ENCODE measurements around the gene RSPRY1. TPM values are rescaled to one million over a fixed set of nuclear protein-coding genes. Genes with fewer than 3 reads are reported as not detected.

RSPRY1 gene
- total RNA-seq, 1 experiment from 2014 or later: 24.9 TPM

DNA sequence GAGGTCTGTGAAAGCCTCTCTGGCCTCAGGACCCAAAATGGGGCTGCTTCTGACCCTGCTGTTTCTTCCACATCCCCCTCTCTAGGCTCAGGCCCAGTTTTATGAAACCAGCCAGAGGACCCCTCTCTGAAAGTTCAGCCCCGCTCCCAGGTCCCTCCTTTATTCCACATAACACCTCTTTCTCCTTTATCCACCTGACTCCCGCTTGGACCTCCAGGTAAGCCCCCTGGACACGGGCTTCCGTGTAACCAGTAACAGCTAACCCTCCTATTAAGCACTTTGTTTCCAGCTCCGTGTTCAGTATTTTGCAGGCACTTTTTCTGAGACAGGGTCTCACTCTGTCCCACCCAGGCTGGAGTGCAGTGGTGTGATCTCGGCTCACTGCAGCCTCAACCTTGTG, 37.6 kb upstream of the RSPRY1 start:
- Histone ChIP-seq H3K4me1 (ENCODE audit: control insufficient read depth in 1 of 2, insufficient read depth in 2 of 2, low read length in 2 of 2) (no peaks in the 10 kb centered on the region), H3K9me2 (ENCODE audit: insufficient read depth) (no peaks in the 10 kb centered on the region), H4K20me1 (ENCODE audit: insufficient read depth) (no peaks in the 10 kb centered on the region), H3K4me3 (replicated peaks in 1 of 2; ENCODE audit: low read depth in 1 of 2, low read length in 2 of 2) (no peak overlapping the region), H3K27me3 (ENCODE audit: insufficient read depth, low read length) (no peaks in the 10 kb centered on the region), H3K27ac (ENCODE audit: low read depth, low read length) (no peak overlapping the region), H3K9me3 (ENCODE audit: control insufficient read depth in 1 of 2, insufficient read depth in 1 of 2, low read depth in 1 of 2, low read length in 2 of 2) (no peaks in the 10 kb centered on the region), H2AFZ (ENCODE audit: low read depth, low read length, poor library complexity, severe bottlenecking) (no peak overlapping the region), H3K4me2 (ENCODE audit: low read length) (no peak overlapping the region), H3K9ac (ENCODE audit: low read length) (no peak overlapping the region), H3K79me2 (ENCODE audit: insufficient read depth, low read length) (no peaks in the 10 kb centered on the region), H3K36me3 (ENCODE audit: control insufficient read depth in 1 of 2, insufficient read depth in 2 of 2, low read length in 2 of 2) (peaks cover 0 to 6% of the 10 kb centered on the region in 2 experiments; a peak in 2 of 4 replicates)
- ChIA-PET POLR2A (no interaction called here), RAD21 (ENCODE audit: low non-redundant PET in 1 of 2, low total read pairs in 2 of 2, uncharacterized antibody in 2 of 2, unreplicated experiment in 2 of 2) (no interaction called here), CTCF (no interaction called here)
- no TSS peak for BruUV-seq (replicated peaks)
- TF ChIP-seq POLR2AphosphoS5 (IDR thresholded peaks at IDR 0.05; ENCODE audit: low read depth, low read length) (no peak), CBX3 (IDR thresholded peaks at IDR 0.05; ENCODE audit: low read depth) (no peak), POLR2A (IDR thresholded peaks at IDR 0.05; ENCODE audit: borderline replicate concordance, extremely low read depth, insufficient read depth, insufficient read length) (no peak), ATF3 (IDR thresholded peaks at IDR 0.05) (no peak), ZNF274 (IDR thresholded peaks at IDR 0.05; ENCODE audit: low read depth, low read length) (no peak), ZFX (IDR thresholded peaks at IDR 0.05) (no peak), TCF7L2 (IDR thresholded peaks at IDR 0.05; ENCODE audit: borderline replicate concordance, extremely low read depth, insufficient read depth, insufficient read length) (no peak), CEBPB (IDR thresholded peaks at IDR 0.05; ENCODE audit: low read depth) (no peak), ELF1 (IDR thresholded peaks at IDR 0.05; ENCODE audit: borderline replicate concordance, low read depth) (no peak), JUND (IDR thresholded peaks at IDR 0.05) (no peak), REST (IDR thresholded peaks at IDR 0.05; ENCODE audit: low read depth) (no peak), EZH2 (IDR thresholded peaks at IDR 0.05) (no peak), YY1 (IDR thresholded peaks at IDR 0.05; ENCODE audit: extremely low read depth, insufficient replicate concordance, low read depth, low read length) (no peak), FOSL1 (IDR thresholded peaks at IDR 0.05; ENCODE audit: low read depth) (no peak)
- TF ChIP-seq, protein P1, sequence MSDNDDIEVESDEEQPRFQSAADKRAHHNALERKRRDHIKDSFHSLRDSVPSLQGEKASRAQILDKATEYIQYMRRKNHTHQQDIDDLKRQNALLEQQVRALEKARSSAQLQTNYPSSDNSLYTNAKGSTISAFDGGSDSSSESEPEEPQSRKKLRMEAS (IDR thresholded peaks at IDR 0.05): no peak
- intact Hi-C loops (cut with micrococcal nuclease): no loop called here
- DNase-seq (ENCODE audit: low read depth, low spot score) (no peak), ATAC-seq (no peak)

Measured in HCT116 (cell line).